Esophagus squamous epithelium (tissue), 4 donors: Measurements from ENCODE around the gene DBT.

ENCODE experiments used
- POLR2A ChIP-seq, 4 donors: fragments of 450-650 bp; IDR thresholded peaks; one replicate each; pipeline ENCODE4 v1.6.1; 2017; ENCODE audit warnings: antibody characterized with exemption in 4 of 4, mild to moderate bottlenecking in 4 of 4, moderate library complexity in 3 of 4
- TF ChIP-seq, protein P1 (sequence below), 6 experiments: fragments of 450-650 bp in 4 of 6; fragments of 200-600 bp in 2 of 6; sonication (generic) in 2 of 6; IDR thresholded peaks; one replicate each; pipeline ENCODE4 v1.5.1; 2016 to 2019; ENCODE audit warnings: antibody characterized with exemption in 6 of 6, mild to moderate bottlenecking in 4 of 6, moderate library complexity in 4 of 6

DNA sequence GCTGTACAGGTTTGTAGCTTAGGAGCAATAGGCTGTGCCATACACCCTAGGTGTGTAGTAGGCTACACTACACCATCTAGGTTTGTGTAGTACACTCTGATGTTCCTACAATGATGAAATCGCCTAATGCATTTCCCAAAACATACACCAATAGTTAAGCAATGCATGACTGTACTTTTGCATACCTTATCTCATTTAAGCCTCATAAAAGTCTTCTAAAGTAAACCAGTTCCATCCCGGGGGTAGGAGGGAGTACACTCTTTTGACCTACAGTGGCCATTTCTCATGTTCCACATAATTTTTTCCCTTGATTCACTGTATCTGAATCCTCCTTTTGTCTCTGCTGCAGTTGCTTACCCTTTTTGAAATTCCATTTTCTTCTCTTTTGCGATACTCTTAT lies 104.5 kb downstream of the DBT start:
- TF ChIP-seq, protein P1, sequence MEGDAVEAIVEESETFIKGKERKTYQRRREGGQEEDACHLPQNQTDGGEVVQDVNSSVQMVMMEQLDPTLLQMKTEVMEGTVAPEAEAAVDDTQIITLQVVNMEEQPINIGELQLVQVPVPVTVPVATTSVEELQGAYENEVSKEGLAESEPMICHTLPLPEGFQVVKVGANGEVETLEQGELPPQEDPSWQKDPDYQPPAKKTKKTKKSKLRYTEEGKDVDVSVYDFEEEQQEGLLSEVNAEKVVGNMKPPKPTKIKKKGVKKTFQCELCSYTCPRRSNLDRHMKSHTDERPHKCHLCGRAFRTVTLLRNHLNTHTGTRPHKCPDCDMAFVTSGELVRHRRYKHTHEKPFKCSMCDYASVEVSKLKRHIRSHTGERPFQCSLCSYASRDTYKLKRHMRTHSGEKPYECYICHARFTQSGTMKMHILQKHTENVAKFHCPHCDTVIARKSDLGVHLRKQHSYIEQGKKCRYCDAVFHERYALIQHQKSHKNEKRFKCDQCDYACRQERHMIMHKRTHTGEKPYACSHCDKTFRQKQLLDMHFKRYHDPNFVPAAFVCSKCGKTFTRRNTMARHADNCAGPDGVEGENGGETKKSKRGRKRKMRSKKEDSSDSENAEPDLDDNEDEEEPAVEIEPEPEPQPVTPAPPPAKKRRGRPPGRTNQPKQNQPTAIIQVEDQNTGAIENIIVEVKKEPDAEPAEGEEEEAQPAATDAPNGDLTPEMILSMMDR (IDR thresholded peaks at IDR 0.05) = no peak
- no peak for TF ChIP-seq POLR2A (IDR thresholded peaks at IDR 0.05)
